ENCODE data around the gene ZBTB16.
A peak's percentile ranks its signal among the peaks of the same experiment; 100 is the strongest.

The ZBTB16 gene

DNA sequence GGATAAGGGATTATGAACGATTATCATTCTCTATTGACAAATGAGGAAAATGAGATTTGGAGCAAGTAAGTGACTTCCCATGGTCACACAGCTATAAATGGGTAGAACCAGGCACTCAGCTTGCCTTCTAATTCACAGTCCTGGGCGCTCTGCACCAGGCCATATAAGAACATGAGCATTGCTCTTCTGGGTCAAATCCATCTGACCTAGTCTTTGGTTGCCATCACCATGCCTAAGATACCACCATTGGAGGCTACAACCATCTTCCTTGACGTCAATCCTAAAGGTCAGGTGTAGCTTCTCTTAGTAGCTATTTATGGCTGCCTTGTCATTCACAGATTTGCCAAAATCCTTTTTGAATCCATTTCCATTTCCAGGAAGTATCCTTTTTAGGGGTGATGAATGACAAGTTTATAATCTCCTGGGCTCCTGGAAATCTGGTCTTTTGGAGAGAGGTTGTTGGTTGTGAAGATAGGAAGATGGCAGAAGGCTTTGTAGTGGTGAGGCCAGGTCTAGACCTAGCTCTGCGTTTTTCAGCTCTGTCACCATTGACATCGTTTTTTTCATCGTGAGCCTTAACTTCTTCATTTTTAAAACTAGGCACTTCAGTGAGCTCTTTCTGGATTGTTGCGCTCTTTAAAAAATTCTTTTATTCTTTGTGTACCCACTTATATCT lies 11.1 kb downstream of the ZBTB16 start:
- H3K4me3 ChIP-seq (ENCODE audit: low read depth, low read length), result no peak overlapping the region
- DNase-seq (ENCODE audit: low read depth), result no peak
- TF ChIP-seq, protein P1, sequence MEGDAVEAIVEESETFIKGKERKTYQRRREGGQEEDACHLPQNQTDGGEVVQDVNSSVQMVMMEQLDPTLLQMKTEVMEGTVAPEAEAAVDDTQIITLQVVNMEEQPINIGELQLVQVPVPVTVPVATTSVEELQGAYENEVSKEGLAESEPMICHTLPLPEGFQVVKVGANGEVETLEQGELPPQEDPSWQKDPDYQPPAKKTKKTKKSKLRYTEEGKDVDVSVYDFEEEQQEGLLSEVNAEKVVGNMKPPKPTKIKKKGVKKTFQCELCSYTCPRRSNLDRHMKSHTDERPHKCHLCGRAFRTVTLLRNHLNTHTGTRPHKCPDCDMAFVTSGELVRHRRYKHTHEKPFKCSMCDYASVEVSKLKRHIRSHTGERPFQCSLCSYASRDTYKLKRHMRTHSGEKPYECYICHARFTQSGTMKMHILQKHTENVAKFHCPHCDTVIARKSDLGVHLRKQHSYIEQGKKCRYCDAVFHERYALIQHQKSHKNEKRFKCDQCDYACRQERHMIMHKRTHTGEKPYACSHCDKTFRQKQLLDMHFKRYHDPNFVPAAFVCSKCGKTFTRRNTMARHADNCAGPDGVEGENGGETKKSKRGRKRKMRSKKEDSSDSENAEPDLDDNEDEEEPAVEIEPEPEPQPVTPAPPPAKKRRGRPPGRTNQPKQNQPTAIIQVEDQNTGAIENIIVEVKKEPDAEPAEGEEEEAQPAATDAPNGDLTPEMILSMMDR (conservative IDR thresholded peaks at IDR 0.05; ENCODE audit: low read depth, low read length), result no peak

DNA sequence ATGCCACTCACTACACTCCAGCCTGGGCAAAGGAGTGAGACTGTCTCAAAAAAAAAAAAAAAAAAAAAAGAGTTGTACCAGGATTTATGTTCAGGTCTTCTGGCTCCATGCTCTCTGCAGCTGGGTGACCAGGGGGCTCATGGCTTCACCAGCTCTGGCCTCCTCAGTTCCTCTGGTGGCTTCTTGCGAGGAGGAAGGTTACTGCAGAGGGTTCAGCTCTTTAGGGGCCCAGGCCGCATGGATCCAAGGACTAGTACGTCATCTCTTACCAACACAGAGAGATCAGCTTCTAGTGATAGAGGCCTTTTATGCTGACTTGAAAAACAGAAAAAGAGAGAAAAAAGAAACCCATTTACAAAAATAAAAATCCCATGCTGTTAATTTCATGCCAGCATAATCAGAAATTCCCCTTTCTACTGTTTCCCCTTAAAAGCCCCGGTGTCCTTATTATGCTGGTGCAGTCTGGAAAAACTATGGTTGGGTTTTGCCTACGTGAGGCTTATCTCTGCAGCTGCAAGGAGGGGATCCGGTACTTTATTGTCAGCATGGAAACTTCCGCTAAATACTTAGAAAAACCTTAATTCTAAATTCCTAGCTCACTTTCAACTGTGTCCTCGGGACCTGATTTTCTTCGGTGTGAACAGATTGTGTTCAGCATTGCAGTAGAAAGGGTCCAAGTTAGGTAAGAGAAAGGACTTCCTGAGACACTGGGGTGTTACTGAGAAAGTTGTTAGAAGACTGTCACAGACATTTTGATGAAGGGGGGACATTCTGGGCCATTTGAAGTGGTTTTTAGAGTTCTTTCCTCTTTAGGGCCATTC lies 13.7 kb downstream of the ZBTB16 start:
- no peak overlapping the region for H3K4me3 ChIP-seq (ENCODE audit: low read depth, low read length)
- DNase-seq (ENCODE audit: low read depth), result no peak
- TF ChIP-seq, protein P1 (conservative IDR thresholded peaks at IDR 0.05; ENCODE audit: low read depth, low read length), result no peak

DNA sequence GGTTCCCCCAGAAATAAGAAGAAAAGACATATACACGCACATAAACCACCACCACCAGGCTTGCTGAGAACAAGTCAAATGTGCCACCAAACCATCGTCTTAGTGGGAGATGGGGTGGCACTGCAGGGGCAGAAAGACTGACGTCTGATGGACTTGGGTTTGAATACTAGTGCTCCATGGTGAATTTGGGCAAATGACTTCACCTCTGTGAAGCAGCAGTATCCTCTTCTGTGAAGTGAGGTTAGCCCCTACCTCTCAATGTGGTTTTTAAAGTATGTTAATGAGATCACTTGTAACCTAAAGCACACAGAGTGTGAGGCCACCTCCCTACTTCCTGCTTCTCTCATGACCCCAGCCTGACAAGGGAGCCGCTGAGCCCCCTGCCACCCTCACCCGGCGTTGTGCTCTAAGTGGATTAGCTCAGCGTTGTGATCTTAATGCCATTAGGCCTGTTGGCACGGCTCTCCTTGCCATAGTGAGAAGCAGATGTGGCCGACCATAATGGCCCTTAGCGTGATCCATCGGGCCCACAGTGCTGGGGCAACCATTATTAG lies 14.4 kb downstream of the ZBTB16 start:
- no peak overlapping the region for H3K4me3 ChIP-seq (ENCODE audit: low read depth, low read length)
- TF ChIP-seq, protein P1 (conservative IDR thresholded peaks at IDR 0.05; ENCODE audit: low read depth, low read length), result no peak
- no peak for DNase-seq (ENCODE audit: low read depth)

DNA sequence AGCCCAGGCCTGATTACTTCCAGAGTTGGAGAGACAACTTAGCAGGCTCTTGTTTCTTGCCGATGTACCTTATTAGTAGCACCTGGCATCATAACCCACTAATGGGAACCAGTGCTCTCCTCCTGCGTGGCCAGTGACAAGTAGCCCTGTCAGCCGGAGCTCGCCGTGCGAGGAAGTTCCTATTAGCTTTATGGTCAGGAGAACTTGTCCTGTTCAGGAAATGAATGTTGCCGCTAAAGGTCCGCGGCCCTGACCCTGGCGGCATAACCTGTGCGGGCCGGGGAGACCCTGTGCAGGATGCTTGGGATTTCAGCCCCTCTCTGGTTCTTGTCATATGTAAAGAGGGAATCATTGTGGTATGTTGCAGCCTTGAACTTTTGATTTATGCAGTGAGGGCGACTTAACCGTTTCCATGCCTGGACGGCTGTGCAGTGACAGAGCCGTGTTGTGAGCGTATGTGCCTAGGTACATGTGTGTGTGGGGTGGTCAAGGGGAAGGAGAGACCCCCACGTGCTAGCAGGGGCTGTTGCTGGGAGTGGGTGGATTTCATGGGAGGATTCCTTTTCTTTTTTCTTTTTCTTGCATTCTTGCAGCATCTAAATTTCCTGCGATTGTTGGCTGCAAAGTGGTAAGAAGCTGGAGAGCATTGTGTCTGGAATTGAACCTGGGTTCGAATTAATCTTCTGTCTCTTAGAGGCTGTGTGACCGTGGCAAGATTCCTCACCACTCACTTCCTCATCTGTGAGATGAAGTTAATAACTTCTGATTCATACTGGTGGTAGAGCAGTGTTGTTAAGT lies 15.2 kb downstream of the ZBTB16 start:
- TF ChIP-seq, protein P1 (conservative IDR thresholded peaks at IDR 0.05; ENCODE audit: low read depth, low read length), result no peak
- no peak overlapping the region for H3K4me3 ChIP-seq (ENCODE audit: low read depth, low read length)
- DNase-seq (ENCODE audit: low read depth), result no peak

DNA sequence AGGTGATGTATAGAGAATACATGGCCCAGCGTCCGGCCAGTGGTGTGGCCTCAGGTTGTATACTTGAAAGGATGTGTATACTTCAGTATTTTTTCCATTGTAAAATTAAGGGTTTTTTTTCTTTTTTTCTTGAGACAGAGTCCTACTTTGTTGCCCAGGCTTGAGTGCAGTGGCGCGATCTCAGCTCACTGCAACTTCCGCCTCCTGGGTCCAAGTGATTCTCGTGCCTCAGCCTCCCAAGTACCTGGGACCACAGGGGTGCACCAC lies 15.8 kb downstream of the ZBTB16 start:
- no peak for DNase-seq (ENCODE audit: low read depth)

DNA sequence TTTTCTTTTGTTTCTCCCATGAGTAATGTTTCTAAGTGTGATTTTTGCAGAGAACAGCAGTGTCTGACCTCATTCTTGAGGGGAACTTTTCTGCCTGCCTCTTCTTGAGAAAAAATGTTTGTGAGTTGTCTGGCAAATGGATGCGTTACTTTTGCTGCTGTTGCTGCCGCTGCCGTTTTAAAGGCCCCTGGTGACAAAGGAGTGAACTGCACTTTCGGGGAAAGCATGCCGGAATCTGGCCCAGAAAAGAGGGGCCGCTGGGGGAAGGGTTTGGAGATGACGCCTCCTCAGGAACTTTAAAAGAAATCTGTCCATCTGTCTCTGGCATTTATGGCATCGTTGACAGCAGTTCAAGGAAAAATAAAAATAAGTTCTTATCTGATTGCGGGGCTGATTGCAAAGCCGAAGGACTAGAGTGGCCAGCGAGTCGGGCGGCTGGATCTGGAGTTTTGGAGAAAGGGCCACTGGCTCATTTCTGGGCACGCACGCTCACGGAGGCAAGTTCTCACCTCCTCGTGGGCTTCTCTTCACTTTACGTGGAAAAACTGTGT lies 16.5 kb downstream of the ZBTB16 start:
- DNase-seq (ENCODE audit: low read depth), result peak; percentile 90
- H3K4me3 ChIP-seq (ENCODE audit: low read depth, low read length), result no peak overlapping the region
- TF ChIP-seq, protein P1 (conservative IDR thresholded peaks at IDR 0.05; ENCODE audit: low read depth, low read length), result peak; percentile 85

More for the DNA sequence above, 15.8 kb downstream of the ZBTB16 start:
- no peak overlapping the region for H3K4me3 ChIP-seq (ENCODE audit: low read depth, low read length)
- TF ChIP-seq, protein P1 (conservative IDR thresholded peaks at IDR 0.05; ENCODE audit: low read depth, low read length), result no peak
